PC-3 (cell line): ENCODE results near the gene SYT1.

Source experiments
- EZH2phosphoT487 ChIP-seq: fragments of 300-600 bp; sonication (generic); IDR thresholded peaks from 2 replicates; pipeline ENCODE4 v1.6.1; 2018; ENCODE audit warnings: mild to moderate bottlenecking, antibody characterized with exemption, low read length, borderline replicate concordance
- TF ChIP-seq, protein P1 (sequence below): fragments of 300-600 bp; sonication (generic); conservative IDR thresholded peaks from 2 replicates; pipeline ENCODE4 v1.5.1; 2017; ENCODE audit warnings: antibody characterized with exemption, low read depth, mild to moderate bottlenecking, low read length

DNA sequence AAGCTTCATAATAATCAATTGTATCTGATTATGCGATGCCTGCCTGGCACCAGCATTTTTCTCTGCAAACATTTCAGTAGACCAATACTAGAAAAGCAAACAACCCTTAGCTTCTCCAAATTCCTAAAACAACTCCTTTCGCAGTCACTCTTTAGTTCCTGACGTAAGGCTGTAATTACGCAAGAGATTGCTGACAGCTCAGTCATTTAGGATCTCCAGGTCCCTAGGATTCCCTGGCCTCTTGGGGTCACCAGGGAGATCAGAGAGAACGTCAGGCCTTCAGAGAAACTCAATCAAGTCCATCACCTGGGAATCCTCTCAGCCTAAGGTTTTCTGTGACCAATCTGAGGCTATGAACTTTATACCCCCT is 435.6 kb downstream of the SYT1 start:
- TF ChIP-seq, protein P1, sequence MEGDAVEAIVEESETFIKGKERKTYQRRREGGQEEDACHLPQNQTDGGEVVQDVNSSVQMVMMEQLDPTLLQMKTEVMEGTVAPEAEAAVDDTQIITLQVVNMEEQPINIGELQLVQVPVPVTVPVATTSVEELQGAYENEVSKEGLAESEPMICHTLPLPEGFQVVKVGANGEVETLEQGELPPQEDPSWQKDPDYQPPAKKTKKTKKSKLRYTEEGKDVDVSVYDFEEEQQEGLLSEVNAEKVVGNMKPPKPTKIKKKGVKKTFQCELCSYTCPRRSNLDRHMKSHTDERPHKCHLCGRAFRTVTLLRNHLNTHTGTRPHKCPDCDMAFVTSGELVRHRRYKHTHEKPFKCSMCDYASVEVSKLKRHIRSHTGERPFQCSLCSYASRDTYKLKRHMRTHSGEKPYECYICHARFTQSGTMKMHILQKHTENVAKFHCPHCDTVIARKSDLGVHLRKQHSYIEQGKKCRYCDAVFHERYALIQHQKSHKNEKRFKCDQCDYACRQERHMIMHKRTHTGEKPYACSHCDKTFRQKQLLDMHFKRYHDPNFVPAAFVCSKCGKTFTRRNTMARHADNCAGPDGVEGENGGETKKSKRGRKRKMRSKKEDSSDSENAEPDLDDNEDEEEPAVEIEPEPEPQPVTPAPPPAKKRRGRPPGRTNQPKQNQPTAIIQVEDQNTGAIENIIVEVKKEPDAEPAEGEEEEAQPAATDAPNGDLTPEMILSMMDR = no peak
- no peak for TF ChIP-seq EZH2phosphoT487
